Right lobe of liver (tissue), 4 donors: ENCODE results near the gene EML6.

Experiments
- POLR2A ChIP-seq: fragments of 450-650 bp; IDR thresholded peaks from one replicate; pipeline ENCODE4 v1.6.1; 2017; ENCODE audit warnings: antibody characterized with exemption, mild to moderate bottlenecking
- TF ChIP-seq, protein P1 (sequence below), 4 donors: fragments of 200-600 bp in 3 of 4; fragments of 450-650 bp in 1 of 4; IDR thresholded peaks; one replicate each; pipeline versions ENCODE4 v1.5.1 to v1.8.0; 2016 to 2022; ENCODE audit warnings: antibody characterized with exemption in 4 of 4, mild to moderate bottlenecking in 2 of 4
- donor health status: DM: no; HTN: no; CAD: no.
- donor health status: DM: no; HTN: no; CAD: no.
- donor health status: DM: no; HTN: yes; CAD: no.

DNA sequence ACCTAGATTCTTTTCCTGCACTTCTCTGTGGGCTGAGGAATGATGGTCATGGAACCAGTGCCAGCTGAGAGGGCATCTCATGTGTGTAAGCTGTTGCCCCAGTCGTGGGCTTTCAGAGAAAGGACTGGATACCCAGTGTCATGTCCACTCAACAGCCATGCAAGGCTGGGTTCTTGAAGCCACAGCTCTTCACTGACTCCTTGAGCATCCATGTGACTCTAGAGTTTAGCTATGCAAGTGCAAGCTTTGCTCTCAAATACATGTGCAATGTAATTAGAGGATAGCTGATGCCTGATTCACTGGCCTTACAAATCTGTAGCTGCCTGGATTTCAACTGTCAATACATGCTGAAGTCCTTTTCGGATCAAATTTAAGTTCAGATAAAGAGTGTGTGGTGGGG lies 46.8 kb upstream of the EML6 start:
- TF ChIP-seq, protein P1, sequence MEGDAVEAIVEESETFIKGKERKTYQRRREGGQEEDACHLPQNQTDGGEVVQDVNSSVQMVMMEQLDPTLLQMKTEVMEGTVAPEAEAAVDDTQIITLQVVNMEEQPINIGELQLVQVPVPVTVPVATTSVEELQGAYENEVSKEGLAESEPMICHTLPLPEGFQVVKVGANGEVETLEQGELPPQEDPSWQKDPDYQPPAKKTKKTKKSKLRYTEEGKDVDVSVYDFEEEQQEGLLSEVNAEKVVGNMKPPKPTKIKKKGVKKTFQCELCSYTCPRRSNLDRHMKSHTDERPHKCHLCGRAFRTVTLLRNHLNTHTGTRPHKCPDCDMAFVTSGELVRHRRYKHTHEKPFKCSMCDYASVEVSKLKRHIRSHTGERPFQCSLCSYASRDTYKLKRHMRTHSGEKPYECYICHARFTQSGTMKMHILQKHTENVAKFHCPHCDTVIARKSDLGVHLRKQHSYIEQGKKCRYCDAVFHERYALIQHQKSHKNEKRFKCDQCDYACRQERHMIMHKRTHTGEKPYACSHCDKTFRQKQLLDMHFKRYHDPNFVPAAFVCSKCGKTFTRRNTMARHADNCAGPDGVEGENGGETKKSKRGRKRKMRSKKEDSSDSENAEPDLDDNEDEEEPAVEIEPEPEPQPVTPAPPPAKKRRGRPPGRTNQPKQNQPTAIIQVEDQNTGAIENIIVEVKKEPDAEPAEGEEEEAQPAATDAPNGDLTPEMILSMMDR (IDR thresholded peaks at IDR 0.05), result no peak
- TF ChIP-seq POLR2A, result no peak
